HG02571 (cell line): ENCODE measurements around the gene RTN1.

Source experiments
- ATAC-seq: cut with Tn5 transposase; IDR thresholded peaks from one replicate; pipeline ENCODE4 v1.9.1; 2021; ENCODE audit warnings: mild to moderate bottlenecking, moderate library complexity; ENCODE audit not compliant: unreplicated experiment

The RTN1 gene

DNA sequence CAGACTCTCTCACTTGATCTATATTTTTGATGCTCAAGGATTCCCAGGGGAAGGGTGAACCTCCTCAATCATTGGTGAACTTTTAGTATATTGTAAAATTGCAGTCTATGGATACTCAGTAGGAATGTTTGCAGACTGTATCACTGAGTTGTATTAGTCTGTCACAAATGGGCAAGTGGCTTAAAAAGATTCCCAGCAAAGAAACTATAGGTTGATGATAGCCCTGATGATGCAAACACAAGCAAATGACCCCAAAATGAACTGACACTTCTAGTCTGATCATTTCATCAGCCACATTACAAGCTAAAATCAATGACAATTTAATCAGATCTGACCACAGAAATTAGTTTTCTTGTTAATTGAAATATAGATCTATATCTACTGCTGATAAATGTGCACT, 59.5 kb downstream of the RTN1 start:
- ATAC-seq: no peak

DNA sequence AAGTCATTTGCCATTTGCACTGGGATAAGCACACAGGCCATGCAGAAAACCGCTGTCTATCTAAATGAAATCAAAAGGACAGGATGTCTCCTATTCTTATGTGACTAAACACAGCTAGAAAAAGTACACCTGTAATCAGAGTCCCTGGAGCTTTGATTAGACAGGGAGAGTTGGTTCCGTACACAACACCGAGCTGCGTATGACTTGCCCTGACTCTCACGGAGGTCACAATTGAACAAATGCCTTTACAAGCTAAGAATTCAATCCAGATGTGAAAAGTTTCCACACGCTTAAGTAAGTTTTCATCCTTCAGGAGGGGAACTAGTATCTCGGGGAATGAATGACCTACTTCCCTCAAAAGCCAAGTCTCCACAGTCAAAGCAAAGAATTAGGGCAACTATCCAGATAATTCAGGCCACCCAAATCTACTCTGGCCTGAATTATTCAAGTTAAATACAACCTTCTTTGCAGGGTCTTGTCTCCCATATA, 67.5 kb downstream of the RTN1 start:
- no peak for ATAC-seq

GRCh38 chr14:59788176-59788575, 82.4 kb downstream of the RTN1 start:
- ATAC-seq: no peak

- ATAC-seq: no peak
Measured at GRCh38 chr14:59787045-59787674, 83.4 kb downstream of the RTN1 start.

DNA sequence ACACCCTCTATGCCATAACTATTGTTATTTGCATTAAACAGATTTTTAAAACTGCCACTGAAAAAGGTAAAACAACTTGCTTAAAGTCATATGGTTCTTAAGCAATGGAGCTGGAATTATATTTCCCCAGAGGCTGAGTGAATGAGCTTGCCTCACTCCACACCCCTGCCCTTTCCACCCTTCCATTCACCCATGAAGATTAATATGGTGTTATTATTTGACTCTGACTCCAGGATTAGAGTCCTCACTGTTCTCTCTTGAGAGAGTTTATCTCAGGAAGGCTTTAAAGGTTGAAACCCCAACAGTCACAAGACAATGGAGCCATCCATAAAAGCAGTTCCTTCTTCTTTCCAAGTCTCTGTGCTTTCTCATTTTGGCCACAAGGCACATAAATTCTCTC, 84.9 kb downstream of the RTN1 start:
- ATAC-seq: no peak

- no peak for ATAC-seq
Measured at GRCh38 chr14:59782760-59783159, 87.8 kb downstream of the RTN1 start.

DNA sequence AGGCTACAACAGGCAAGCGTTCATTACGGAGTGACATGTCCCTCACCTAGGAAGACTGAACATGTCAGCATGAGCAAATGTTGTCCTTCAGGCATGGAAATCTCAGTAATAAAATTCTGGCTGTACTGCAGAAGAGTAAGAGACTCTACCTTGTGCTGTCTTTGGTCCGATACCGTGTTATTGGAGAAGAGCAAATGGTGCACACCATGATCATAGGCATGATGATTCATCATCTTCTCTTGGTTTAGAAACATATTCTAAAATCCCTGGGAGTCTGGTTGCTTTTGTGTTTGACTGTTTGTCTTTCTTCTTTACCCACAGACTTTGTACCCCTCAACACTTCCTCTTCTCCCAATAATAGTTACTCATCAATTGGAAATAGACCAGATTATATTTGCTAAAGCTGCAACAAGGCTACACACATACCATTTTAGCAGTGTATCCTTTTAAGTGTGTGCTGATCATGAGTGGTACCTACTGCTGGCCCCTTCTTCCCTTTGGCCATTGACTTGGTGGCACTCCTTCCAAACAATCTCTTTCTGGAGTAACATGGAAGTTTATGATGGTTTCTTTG, 93.5 kb downstream of the RTN1 start:
- no peak for ATAC-seq

DNA sequence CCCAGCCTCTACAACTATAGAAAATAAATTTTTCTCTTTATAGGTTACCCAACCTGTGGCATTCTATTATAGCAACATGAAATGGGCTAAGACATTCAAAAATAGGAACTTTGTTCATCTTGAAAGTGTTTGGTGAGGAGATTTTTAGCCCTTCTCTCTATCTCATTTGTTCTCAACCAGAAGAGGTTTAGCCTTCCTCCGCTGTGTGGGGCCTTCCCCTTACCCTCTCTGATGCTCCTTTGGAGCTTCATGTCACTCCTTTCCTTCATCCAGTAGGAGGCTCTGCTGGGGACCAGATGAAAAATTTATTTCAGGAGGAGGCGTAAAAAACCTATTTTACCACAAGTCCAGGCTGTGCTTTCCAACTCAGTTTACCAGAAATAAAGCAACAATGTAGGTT, 94.1 kb downstream of the RTN1 start:
- ATAC-seq: no peak

DNA sequence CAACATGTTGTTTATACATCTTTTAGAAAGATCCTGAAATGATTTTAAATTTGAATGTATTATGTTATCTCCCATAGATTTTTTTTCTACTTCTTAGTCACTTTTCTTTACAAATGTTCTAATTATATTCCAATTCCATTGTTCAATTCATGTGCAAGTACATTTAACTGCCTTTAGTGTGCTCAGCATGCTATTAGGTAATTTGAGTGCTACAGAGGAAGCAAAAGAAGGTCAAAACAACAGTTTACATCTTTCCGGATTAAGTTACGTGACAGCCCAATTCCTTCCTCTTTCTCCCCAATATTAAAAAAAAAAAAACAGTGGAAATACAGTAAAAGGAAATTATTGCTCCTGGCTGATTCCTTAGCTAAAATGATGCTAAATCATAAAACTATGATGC, 98.3 kb downstream of the RTN1 start:
- no peak for ATAC-seq

DNA sequence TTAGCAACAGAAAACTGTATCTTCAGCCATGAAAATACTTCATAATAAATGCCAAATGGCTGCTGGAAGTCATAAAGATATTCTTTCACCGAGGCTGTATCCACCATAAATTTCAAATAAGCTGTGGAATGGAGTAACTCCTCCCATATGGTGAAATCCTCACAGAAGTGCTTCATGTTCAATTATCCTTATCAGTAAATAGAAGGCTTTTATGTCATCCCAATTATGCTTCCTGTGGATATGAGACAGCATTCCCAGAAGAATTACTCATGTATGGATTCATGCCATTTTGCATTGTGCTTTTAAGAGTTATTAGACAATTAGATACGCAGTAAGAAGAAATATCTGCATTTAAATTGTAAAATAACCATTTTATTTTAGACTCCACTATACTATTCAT, 99.0 kb downstream of the RTN1 start:
- ATAC-seq: no peak

- ATAC-seq: no peak
Measured at GRCh38 chr14:59769586-59769985, 101.0 kb downstream of the RTN1 start.

- no peak for ATAC-seq
Measured at GRCh38 chr14:59768855-59769375, 101.7 kb downstream of the RTN1 start.

- no peak for ATAC-seq
Measured at GRCh38 chr14:59761851-59762250, 108.7 kb downstream of the RTN1 start.

DNA sequence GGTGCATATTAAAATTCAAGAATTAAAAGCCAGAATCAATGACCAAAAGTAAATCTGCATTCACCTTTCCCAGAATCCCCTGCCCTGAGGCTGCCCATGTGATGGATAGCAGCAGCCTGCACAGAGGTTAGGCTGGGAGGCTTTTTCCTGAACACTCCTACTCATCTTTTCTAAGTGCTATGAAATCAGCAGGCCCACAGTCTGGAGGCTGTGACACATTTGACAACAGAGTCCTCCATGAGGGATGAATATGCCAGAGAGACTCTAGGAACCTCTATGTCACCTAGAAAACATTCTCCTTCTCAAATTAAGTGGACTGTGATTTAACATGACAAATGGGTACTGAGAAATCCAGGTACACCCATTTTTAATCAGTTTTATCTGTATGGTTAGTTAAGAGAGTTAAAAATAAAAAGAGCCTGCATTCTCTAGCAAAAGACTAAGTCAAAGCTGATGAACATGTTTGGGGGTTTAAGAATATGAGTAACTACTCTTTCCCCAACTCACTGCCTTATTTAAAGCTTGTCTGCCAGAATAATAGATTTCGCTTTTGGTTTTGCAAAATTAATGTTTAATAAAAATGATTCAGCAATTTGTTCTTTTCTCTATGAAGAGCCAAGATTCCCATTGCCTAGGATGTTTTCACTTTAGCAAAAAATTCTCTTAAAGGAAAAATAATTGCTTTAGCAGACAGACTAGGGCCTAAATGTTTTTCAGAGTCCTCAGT, 115.0 kb downstream of the RTN1 start:
- no peak for ATAC-seq

DNA sequence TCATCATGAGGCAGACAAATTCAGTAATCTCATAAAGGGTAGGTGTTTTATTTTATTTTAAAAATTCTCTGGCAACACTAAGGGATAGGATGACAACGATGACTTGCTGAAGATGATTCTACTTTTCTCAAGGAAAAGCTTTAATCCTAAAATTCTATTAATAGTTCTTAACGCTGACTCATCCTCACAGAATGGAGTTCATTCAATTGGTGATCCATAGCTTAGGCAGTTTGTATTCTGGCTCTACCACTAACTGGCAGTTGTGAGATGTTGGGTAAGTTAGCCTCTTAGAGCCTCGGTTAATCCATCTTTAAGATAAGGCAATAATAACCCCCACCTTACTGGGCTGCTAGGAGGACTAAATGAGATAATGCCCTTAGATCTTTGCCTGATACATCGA, 116.3 kb downstream of the RTN1 start:
- ATAC-seq: no peak

DNA sequence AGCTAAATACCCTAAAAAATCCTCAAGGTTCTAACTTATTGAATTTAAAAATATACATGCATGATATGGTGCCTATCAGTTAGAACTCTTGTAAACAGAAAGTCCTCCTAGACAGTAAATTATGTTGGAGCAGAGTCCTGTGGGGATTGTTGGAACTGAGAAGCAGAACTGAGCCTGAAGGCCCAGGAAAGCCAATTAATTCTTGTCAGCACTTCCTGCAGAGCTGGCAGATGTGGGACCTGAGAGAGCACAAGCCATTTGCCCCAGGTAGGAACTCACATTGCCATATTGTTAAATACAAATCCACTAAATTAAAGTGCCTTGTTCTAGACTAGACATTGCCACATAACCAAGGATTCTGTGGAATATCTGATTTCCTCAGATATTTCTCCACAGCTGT, 117.1 kb downstream of the RTN1 start:
- ATAC-seq: no peak

- ATAC-seq: no peak
Measured at GRCh38 chr14:59751578-59751977, 119.0 kb downstream of the RTN1 start.

DNA sequence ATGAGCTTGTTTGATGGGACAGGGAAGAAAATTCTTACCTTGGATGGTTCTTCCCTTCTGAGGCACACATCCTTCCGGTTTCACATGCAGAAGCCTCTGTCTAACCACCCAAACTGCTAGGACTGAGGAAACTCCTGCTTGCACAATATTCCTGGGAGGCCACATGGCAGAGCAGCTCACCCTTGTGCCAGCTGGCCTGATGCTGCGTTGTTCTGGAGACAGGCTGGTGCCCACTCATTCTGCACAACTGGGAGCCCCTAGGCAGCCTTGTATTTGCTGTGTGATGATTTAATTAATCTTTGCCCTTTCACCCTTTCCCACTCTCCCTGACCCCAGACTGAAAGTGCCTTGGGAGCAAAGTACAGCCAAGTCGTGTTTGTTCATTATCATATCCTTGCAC, 130.8 kb downstream of the RTN1 start:
- ATAC-seq: no peak

DNA sequence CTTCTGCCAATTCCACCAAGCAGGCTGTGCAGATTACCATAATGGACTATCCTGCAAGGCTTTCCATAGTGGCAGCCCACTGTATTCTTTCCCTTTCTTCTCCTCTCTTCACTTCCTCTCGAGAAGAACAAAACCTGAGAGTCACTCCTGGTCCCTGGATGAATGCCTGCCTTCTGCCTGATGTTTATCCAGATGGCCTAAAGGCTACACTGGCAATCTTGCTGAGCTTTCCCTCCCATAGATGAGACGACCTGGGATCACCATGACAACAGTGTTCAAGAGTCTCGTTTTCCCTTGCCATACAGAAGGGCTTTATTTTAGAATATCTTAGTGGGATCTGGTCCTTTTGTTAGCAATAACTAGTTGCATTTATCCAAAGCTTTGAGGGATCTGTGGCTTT, 142.3 kb downstream of the RTN1 start:
- ATAC-seq: no peak

- ATAC-seq: no peak
Measured at GRCh38 chr14:59727073-59727661, 143.4 kb downstream of the RTN1 start.

DNA sequence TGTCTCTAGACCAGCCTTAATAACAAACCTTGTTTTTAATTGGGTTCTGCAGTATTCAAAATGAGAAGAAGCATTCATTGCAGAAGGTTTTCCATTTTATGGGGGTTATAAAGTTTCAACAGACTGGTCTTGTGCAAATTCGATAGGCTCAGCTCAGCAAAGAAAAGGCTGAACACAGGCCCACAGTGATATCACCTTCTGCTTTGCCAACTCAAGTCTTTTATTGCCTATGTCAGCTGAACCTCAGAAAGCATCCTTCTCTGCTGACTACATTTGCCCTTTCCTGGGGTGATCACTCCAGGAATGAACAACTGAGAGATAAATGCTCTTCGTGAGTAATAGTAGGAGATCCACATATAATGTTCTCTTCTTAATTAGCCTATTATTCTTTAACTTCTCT, 159.5 kb downstream of the RTN1 start:
- ATAC-seq: no peak
